Measurements from ENCODE around the gene SAV1.
"Not testable (repeated sequence)": the region's sequence is repeated elsewhere in the genome, so short reads cannot be mapped to it uniquely, and the experiment has no call there.

Gene SAV1
- 11.4 to 27.6 (median 22.0) reads per million in 3 experiments for total RNA-seq

DNA sequence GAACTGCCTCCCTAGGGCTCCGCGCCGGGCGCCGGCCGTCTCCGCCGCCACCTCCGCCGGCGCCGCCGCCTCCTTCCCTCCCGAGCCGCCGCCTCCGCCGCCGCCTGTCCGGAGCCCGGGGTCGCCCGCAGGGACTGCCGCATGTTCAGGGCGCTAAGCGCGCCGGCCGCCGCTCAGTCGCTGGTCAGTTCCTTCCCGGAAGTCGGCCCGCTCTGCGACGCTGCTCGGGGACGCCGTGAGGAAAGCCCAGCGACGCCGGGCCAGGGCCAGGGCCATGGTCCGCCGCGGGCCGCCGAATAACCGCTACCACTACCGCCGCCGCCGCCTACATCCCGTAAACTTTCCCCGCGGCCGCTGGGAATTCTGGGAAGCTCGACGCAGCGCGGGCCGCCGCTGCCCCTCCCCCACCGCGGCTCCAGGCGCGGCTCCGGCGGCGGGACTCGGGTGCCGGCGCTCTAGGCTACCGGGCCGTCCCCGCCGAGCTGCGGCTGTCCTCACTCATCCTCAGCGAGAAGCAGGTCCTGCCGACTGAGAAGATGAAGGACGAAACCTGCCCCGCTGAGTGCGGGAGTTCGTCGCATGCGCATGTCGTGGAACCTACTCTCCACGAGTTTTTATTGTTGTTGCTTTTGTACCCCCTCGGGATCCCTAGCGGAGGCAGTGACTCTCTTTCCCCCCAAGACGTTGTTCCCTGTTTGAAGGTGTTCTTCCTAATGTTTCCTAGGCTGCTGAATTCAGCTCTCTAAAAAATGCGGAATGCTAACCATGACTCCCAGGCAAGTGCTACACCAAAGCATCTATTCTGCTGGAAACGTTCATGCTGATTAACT, at the start of gene SAV1:
TSS of gene SAV1 (minus strand) at position 311 of the 830 bp plus-strand sequence. CDS start 339 bp downstream, outside the sequence.
- peak; percentile 24 for DNase-seq

DNA sequence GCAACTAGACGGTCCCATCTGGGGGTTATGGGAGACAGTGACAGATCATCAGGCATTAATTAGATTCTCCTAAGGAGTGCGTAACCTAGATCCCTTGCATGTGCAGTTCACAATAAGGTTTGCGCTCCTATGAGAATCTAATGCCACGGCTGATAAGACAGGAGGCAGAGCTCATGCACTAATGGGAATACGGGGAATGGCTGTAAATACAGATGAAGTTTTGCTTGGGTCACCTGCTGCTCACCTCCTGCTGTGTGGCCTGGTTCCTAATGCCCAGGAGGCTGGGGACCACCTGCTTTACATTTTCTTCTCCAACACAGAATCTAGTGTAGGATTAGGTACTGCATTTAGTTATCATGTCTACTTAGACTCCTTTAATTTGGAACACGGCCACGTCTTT, 49.7 kb upstream of the SAV1 start:
- no peak for DNase-seq

DNA sequence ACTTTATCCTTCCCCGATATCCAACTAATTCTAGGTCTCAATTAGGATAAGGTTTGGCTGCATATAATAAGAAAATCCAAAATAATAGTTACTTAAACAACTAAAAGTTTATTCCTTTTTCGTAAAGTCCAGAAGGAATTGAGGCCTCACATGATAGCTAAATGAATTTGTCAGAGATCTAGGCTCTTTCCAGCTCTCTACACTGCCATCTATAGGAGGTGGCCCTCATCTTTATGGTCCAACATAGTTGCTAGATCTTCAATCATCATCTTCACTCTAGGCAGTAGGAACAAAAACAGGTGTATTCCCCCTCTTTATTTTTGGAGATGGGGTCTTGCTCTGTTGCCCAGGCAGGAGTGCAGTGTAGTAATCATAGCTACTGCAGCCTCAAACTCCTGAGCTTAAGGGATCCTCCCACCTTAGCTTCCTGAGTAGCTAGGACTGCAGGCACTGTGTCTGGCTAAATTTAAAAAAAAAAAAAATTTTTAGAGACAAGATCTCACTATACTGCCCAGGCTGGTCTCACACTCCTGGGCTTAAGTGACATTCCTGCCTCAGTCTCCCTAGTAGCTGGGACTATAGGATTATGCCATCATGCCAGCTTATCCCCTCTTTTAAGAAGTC, 46.5 kb upstream of the SAV1 start:
- no peak for DNase-seq

DNA sequence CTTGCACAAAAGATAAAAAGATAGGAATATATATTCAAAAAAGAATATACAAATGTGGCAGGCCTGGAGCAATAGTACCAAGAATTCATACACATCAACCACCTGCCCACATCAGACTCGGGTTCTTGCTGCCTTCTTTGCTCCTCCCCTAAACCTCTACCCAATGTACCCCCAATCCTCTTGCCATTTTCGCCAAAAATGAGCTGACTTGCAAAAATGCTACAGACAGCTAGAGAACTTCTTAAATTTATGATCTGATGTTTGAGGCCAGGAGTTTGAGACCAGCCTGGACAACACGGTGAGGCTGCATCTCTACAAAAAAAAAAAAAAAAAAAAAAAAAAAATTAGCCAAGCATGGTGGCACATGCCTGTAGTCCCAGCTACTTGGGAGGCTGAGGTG, 42.9 kb upstream of the SAV1 start:
- DNase-seq = no peak

- DNase-seq = no peak
Observed at GRCh38 chr14:50705026-50705593, 37.0 kb upstream of the SAV1 start.

GRCh38 chr14:50704454-50705010, 36.4 kb upstream of the SAV1 start:
- DNase-seq = no peak

GRCh38 chr14:50697659-50698290, 29.7 kb upstream of the SAV1 start:
- no peak for DNase-seq

DNA sequence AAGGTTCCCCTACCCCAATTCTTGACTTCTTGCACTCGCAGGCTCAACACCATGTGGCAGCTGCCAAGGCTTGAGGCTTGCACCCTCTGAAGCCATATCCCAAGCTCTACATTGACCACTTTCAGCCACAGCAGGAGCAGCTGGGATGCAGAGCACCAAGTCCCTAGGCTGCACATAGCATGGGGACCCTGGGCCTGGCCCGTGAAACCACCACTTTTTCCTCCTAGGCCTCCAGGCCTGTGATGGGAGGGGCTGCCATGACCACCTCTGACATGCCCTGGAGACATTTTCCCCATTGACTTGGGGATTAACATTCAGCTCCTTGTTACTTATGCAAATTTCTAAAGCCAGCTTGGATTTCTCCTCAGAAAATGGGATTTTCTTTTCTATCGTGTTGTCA, 26.2 kb upstream of the SAV1 start:
- DNase-seq = not testable (repeated sequence)

DNA sequence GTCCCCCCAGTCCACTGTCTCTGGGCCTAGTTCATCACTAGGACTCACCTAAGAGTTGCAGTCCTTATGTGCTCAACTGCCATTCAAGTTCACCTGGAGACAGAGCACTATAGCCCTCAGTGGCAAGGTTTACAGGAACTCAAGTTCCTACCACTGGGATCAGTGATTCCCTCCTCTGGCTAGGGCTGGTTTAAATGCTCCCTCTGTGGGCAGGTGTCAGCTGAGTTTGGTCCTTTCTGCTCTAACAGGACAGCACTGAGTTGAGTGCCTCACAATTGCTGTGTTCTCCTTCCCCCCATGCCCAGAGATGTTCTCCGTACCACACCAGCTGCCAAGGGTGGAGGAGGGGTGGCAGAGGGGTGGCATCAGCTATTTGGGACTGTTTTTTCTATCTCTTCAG, 20.8 kb upstream of the SAV1 start:
- DNase-seq = no peak

- DNase-seq = no peak
Observed at GRCh38 chr14:50679674-50680073, 11.6 kb upstream of the SAV1 start.

GRCh38 chr14:50678163-50678562, 10.1 kb upstream of the SAV1 start:
- DNase-seq = no peak

GRCh38 chr14:50677527-50678063, 9.5 kb upstream of the SAV1 start:
- DNase-seq = no peak

GRCh38 chr14:50676814-50677516, 8.9 kb upstream of the SAV1 start:
- DNase-seq = no peak

DNA sequence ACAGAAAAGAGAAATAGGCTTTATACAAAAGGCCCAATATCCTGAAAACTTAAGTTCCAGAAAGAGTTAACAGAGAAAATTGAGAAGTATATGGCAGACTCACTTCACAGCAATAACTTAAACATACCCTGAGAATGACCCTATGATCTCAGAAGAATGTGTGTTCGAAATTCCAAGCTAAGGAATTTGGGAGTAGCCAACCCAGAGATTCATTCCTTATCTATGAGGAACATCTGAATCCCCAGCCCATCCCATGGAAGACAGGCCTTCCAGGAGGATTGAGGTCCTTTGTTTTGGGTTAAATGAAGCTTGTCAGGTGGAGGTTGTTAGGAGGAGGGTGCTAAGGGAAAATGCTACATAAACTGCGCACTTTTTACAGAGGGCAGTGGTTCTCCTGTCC, 7.5 kb upstream of the SAV1 start:
- no peak for DNase-seq

DNA sequence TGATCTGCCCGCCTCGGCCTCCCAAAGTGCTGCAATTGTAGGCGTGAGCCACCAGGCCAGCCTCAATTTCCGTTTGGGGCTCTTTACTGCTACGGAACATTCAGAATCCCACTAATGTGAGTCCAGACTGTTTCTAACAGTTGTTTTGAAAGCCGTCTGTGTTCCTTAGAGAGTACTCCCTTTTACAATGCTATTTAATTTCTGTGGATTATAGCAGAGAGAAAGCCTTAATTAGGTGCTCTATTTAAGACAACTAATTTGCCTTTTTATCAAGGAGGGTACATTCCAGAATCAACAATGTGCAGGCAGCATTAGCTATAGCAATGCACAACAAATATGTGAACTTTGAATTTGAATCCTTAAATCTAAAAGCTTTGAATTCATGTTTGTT, 2.8 kb upstream of the SAV1 start:
- DNase-seq = no peak

DNA sequence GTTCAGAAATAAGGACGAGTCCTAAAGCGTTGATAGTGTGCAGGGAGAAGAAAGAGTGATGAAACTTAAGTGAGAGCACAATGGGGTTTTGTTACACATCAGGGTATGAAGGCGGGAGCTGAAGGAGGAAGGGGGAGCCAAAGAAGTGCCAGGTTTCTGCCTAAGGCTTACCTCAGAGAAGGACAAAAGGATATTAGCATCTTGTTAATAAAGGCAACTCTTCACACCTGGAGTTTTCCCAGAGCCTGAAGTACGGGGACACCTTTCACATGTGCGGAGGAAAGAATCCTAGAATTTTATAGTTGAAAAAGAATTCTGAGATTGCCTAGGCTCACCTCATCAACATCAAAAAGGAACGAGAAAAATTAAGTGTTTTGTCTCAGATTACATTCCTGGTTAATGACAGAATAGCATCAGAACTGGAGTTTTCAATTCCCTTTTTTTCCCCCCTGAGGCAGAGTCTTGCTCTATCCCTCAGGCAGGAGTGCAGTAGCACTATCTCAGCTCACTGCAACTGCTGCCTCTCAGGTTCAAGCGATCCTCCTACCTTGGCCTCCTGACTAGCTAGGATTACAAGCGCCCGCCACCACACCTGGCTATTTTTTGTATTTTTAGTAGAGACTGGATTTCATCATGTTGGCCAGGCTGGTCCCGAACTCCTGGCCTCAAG, 2.2 kb upstream of the SAV1 start:
- no peak for DNase-seq

- no peak for DNase-seq
Observed at GRCh38 chr14:50669441-50669986, 1.4 kb upstream of the SAV1 start.

- DNase-seq = no peak
Observed at GRCh38 chr14:50668826-50669143, 679 bp upstream of the SAV1 start.

DNA sequence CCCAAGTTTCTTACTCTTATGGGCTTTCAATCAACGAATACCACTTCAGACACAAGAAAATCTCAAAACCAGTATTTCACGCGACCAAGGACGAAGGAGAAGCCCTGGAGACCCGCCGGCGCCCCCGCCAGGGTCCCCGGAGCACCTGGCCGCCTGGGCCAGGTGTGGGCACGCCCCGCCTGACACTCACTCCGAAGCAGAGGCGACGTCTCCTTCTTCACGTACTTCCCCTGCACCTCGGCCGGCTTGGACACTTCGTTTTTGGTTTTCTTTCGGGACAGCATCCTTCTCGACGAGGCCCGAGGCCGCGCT, 466 bp downstream of the SAV1 start:
- DNase-seq = peak; percentile 23

DNA sequence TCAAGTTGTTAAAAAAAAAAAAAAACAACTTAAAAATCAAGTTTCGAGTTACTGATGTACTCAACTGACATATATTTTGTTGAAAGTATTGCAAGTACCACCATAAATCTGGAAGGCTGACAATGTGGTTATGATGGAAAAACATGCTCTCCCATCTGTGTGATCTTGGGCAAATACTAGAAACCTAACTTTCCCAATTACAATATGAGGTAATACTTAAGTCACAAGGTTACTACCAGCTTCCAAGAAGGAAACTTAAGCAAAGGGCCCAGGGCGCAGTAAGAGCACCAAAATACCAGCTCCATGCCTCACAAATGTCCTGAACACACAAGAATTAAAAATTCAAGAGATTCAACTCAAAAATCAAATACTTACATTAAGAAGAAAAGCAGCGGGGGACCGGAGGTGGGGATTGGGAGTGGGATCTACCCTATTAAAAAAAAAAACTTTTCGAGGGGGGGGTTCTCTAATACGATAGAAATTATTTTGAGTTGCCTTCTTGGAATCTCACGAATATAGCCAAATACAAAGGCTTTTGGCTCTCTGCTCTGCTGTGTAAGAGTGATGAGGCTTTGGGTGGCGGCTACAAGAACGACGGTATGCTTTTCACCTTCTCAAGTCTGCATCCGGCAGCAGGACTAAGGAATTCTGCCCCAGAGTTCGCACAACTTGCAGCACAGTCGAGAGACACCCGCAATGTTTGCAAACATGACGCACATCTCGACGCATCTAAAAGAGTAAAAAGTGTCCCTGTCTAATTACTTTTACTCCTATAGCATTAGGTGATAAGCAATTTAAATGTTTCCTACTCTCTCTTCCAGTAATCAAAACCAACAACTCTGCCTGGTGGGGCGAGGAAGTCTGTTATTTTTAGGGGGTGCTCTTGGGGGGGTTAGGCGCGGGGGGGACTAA, 1.1 kb downstream of the SAV1 start:
- DNase-seq = peak; percentile 52

DNA sequence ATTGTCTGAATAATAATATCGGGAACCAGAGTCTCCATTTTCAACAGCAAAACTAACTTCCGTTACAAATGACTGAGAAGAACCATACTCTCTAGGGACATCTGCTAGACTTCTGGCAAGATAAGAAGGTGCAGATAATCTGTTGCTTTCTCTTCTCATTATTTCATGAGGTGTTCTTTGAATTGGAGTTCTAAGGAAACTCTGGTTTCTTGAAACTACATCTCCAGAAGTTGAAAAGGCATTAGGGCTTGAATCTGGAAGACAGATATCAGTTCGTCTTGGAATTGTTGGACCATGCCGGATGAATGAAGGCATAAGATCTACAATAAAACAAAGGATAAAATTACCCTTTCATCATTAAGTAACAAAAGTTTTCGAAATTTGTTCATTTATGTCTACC, 2.8 kb downstream of the SAV1 start:
- DNase-seq = not testable (repeated sequence)
